Heart right ventricle (tissue), 16 donors: Measurements from ENCODE around the gene ATG2A. TPM values are rescaled to one million over a fixed set of nuclear protein-coding genes. Genes with fewer than 3 reads are reported as not detected.

Experiments used
- ATAC-seq, 8 donors: fragments of 200-7000 bp; cut with Tn5 transposase; one replicate each; pipeline ENCODE4 v1.9.1; 2020; ENCODE audit warnings: mild to moderate bottlenecking in 8 of 8, moderate library complexity in 8 of 8, moderate number of reproducible peaks in 1 of 8
- DNase-seq, 2 donors: peaks; one replicate each; pipeline ENCODE4 v3.0.0-alpha.2; 2020
- H3K27ac ChIP-seq, 10 donors: fragments of 200-600 bp; sonication (generic) in 2 of 10; one replicate each; pipeline versions ENCODE4 v1.5.0 to v1.8.0; 2020 to 2022; ENCODE audit warnings: mild to moderate bottlenecking in 3 of 10
- H3K27me3 ChIP-seq, 7 donors: fragments of 200-600 bp; one replicate each; pipeline ENCODE4 v1.8.0; 2021 to 2022; ENCODE audit warnings: mild to moderate bottlenecking in 2 of 7
- H3K36me3 ChIP-seq, 9 donors: fragments of 200-600 bp; sonication (generic) in 1 of 9; one replicate each; pipeline versions ENCODE4 v1.5.0 to v1.8.0; 2020 to 2022; ENCODE audit warnings: mild to moderate bottlenecking in 2 of 9
- H3K4me1 ChIP-seq, 9 donors: fragments of 200-600 bp; sonication (generic) in 1 of 9; one replicate each; pipeline versions ENCODE4 v1.5.0 to v1.8.0; 2020 to 2022; ENCODE audit warnings: mild to moderate bottlenecking in 4 of 9
- H3K4me3 ChIP-seq, 10 donors: fragments of 200-600 bp; sonication (generic) in 2 of 10; one replicate each; pipeline versions ENCODE4 v1.5.0 to v1.8.0; 2020 to 2022; ENCODE audit warnings: mild to moderate bottlenecking in 7 of 10, moderate library complexity in 2 of 10
- H3K9me3 ChIP-seq, 11 donors: fragments of 200-600 bp in 10 of 11; sonication (generic) in 2 of 11; one replicate each; pipeline versions ENCODE4 v1.5.0 to v1.8.0; 2013 to 2022; ENCODE audit warnings: mild to moderate bottlenecking in 2 of 11, control low read depth in 1 of 11, moderate library complexity in 1 of 11
- WGBS, 2 donors: extraction: QIAGEN DNeasy Blood & Tissue Kit; methylation state at CpG; one replicate each; pipeline ENCODE4 v1.1.7; 2013; ENCODE audit warnings: inconsistent platforms in 1 of 2; 5-methylcytosine and 5-hydroxymethylcytosine counted together
- intact Hi-C, 10 donors: fragments of 100-400 bp; cut with DNase I; formaldehyde crosslinking; loops; one replicate each; pipeline versions ENCODE4 v1.11.1 to v1.14.2; 2022
- polyA plus RNA-seq, 2 donors: library from polyadenylated mRNA; stranded (reverse); fragments of 200-250 nt; gene quantifications; one replicate each; pipeline ENCODE4 v1.2.3, GENCODE V29; 2013
- total RNA-seq, 10 donors: library from RNA; stranded (reverse); fragmentation: NEBNext Ultra II Directional in 3 of 10; extraction: Animal tissue kit (Norgen Biotek cat#: 25700) in 3 of 10; gene quantifications; one replicate each; pipeline versions ENCODE4 v1.2.1 to v1.2.4, GENCODE V29; 2021 to 2023
- TF ChIP-seq, protein P1 (sequence below), 9 donors: fragments of 200-600 bp; sonication (generic) in 2 of 9; IDR thresholded peaks; one replicate each; pipeline versions ENCODE4 v1.5.0 to v1.8.0; 2021 to 2022; ENCODE audit warnings: antibody characterized with exemption in 9 of 9, mild to moderate bottlenecking in 5 of 9, moderate library complexity in 1 of 9
- donor health status: Arrhythmogenic right ventricular cardiomyopathy.
- donor health status: ischemic (EF 13 %, LVEDD 7.1; RV severe dilation, severe dysfunction).
- donor health status: healthy with polysubstance abuse.
- donor health status: DM: no; HTN: yes; CAD: no.
- donor health status: DM: no; HTN: no; CAD: no.
- donor health status: ischemic (EF 25% LVEDD 6.9; RV normal size, moderate dysfunction).
- donor health status: ischemic (EF 25% LVEDD 5.7; RV mildly dilated, moderate dysfunction).
- donor health status: healthy.
- donor health status: DM: yes; HTN: yes; CAD: no.
- donor health status: Ischemic cardiomyopathy.
- donor health status: ischemic (EF 35%, LVEDD 5.7; RV mildly dilated, moderate dysfunction).
- donor health status: nonischemic (EF 11% LVEDD 7.7; RV severe dilation, severe dysfunction).
- donor health status: DM: yes; HTN: yes; CAD: no.
- donor health status: PGD.
- donor health status: ischemic (EF 29% LVEDD 5.4; RV normal size, mild dysfunction).
- donor health status: nonischemic (EF 23%, LVEDD 6.1; RV moderate dilation, normal function).

Gene ATG2A
- total and polyA plus RNA-seq, 12 donors: 12.4 to 18.6 (median 16.0) TPM

GRCh38 chr11:64936539-64936938 lies 19.5 kb upstream of the ATG2A start:
- no peak for ATAC-seq
- WGBS, 2 donors: 76 to 90% methylated on average over 4 of the region's 4 CpGs
- H3K27me3 ChIP-seq: no peaks in the 10 kb centered on the region
- no peaks in the 10 kb centered on the region for H3K9me3 ChIP-seq
- TF ChIP-seq, protein P1, sequence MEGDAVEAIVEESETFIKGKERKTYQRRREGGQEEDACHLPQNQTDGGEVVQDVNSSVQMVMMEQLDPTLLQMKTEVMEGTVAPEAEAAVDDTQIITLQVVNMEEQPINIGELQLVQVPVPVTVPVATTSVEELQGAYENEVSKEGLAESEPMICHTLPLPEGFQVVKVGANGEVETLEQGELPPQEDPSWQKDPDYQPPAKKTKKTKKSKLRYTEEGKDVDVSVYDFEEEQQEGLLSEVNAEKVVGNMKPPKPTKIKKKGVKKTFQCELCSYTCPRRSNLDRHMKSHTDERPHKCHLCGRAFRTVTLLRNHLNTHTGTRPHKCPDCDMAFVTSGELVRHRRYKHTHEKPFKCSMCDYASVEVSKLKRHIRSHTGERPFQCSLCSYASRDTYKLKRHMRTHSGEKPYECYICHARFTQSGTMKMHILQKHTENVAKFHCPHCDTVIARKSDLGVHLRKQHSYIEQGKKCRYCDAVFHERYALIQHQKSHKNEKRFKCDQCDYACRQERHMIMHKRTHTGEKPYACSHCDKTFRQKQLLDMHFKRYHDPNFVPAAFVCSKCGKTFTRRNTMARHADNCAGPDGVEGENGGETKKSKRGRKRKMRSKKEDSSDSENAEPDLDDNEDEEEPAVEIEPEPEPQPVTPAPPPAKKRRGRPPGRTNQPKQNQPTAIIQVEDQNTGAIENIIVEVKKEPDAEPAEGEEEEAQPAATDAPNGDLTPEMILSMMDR (IDR thresholded peaks at IDR 0.05): no peak
- H3K27ac ChIP-seq: no peak overlapping the region
- H3K4me1 ChIP-seq: no peaks in the 10 kb centered on the region
- H3K4me3 ChIP-seq: no peak overlapping the region
- no peak for DNase-seq
- H3K36me3 ChIP-seq: peaks cover 0 to 39% (median 23%) of the 10 kb centered on the region in 9 donors
- intact Hi-C loops: no loop called here

DNA sequence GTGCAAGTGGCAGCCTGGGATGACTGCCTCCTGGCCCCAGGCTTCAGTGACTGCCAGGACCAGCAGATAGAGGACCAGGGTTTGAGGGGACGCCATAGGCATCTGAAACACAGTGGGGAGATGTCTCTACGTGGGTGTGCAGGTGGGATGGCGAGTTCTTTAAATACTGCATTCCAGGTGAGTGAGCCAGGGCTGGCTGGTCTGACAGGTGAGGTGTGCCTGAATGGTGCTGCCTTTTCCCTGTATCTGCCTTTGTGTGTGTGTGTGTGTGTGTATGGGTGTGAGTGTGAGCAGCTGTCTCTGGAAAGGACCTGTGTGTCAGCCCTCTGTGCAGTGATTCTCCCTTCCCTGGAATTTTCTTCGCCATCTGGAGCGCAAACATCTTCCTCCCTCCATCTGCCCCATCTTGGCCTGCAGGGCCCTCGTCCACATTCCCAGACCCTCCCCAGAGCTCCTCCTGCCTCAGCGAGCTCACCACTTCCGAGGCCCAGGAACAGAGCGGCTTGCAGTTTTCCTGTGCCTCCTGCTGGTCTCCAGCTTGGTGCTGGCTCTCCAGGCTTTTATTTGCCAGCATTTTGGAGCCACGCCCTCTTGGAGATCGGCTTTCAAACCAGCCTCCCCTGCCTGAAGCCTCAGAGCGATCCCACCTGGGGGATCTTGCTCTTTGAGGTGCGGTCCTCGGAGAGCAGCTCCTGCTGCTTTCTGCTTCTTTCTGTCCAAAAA lies 18.5 kb upstream of the ATG2A start, which contains the start of gene GPHA2:
Gene GPHA2 (minus strand): TSS at position 535 of the 723 bp plus-strand sequence. CDS start 433 bp downstream, at position 102.
- Histone ChIP-seq H3K9me3 (no peaks in the 10 kb centered on the region), H3K27me3 (no peaks in the 10 kb centered on the region), H3K36me3 (peaks cover 0 to 49% (median 33%) of the 10 kb centered on the region in 9 donors), H3K4me1 (no peaks in the 10 kb centered on the region), H3K4me3 (no peak within 1 kb of the TSS), H3K27ac (no peak within 1 kb of the TSS)
- intact Hi-C loops: no loop called here
- no peak for DNase-seq
- ATAC-seq: peak in 1 of 8 donors; percentile 10
- TF ChIP-seq, protein P1 (IDR thresholded peaks at IDR 0.05): no peak
- 69% methylated on average over 14 of the region's 14 CpGs for WGBS, 2 donors

DNA sequence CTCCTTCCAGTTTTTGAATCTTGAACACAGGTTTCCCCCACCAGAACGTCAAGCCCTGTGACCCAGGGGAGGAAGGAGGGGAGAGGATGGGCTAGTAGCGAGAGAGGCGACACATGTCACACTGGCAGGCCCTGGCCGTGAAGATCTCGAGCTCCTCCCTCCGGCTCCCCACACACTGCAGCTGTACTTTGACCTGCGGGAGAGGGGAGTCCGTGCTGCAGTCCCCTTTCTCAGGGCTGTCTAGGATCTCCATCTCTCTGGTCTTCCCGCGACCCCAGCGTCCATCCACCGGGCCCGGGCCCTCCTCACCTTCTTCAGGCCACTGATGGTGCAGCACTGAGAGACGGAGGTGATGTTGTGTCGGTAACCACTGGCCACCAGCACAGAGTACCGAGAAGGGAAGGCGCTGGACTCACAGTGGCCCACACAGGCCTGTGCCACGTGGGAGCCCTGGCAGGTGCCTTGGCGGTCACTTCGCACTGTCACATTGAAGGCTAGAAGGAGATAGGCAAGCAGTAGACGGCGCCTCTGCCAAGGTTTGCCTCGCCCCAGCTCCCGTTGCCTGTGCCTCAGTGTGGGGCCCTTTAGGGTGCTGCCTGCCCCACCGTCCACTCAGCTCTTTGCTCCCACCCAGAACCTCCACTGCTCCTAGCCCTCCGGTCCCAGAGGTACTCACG lies 17.8 kb upstream of the ATG2A start:
- no peaks in the 10 kb centered on the region for H3K4me1 ChIP-seq
- WGBS, 2 donors: 79% methylated on average over 27 of the region's 27 CpGs
- DNase-seq: no peak
- TF ChIP-seq, protein P1 (IDR thresholded peaks at IDR 0.05): no peak
- peaks cover 0 to 56% (median 38%) of the 10 kb centered on the region in 9 donors for H3K36me3 ChIP-seq
- no peaks in the 10 kb centered on the region for H3K9me3 ChIP-seq
- H3K27ac ChIP-seq: no peak overlapping the region
- intact Hi-C loops: no loop called here
- ATAC-seq: peak; percentile 7 to 44 (median 22)
- H3K4me3 ChIP-seq: no peak overlapping the region
- no peaks in the 10 kb centered on the region for H3K27me3 ChIP-seq

GRCh38 chr11:64933935-64934681 lies 17.1 kb upstream of the ATG2A start:
- Histone ChIP-seq H3K4me1 (no peaks in the 10 kb centered on the region), H3K27me3 (no peaks in the 10 kb centered on the region), H3K27ac (no peak overlapping the region), H3K4me3 (no peak overlapping the region), H3K9me3 (no peaks in the 10 kb centered on the region), H3K36me3 (peaks cover 0 to 63% (median 38%) of the 10 kb centered on the region in 9 donors)
- intact Hi-C loops: no loop called here
- DNase-seq (no peak), ATAC-seq (peak in 1 of 8 donors; percentile 39)
- WGBS, 2 donors: 89 to 93% methylated on average over 10 of the region's 10 CpGs
- TF ChIP-seq, protein P1 (IDR thresholded peaks at IDR 0.05): no peak
